HG03139 (cell line): ENCODE data around the gene RMC1.
"Not testable (repeated sequence)": the region's sequence is repeated elsewhere in the genome, so short reads cannot be mapped to it uniquely, and the experiment has no call there.

Experiments used
- ATAC-seq: cut with Tn5 transposase; IDR thresholded peaks from one replicate; pipeline ENCODE4 v1.9.1; 2021; ENCODE audit not compliant: unreplicated experiment

RMC1 gene

GRCh38 chr18:23556145-23556780 lies 53.0 kb downstream of the RMC1 start:
- ATAC-seq: no peak

GRCh38 chr18:23557511-23557910 lies 54.2 kb downstream of the RMC1 start:
- not testable (repeated sequence) for ATAC-seq

GRCh38 chr18:23560186-23560585 lies 56.9 kb downstream of the RMC1 start:
- ATAC-seq: no peak

GRCh38 chr18:23563377-23564043 lies 60.2 kb downstream of the RMC1 start:
- ATAC-seq: no peak

- ATAC-seq: no peak
Measured at GRCh38 chr18:23565916-23566547, 62.7 kb downstream of the RMC1 start.

DNA sequence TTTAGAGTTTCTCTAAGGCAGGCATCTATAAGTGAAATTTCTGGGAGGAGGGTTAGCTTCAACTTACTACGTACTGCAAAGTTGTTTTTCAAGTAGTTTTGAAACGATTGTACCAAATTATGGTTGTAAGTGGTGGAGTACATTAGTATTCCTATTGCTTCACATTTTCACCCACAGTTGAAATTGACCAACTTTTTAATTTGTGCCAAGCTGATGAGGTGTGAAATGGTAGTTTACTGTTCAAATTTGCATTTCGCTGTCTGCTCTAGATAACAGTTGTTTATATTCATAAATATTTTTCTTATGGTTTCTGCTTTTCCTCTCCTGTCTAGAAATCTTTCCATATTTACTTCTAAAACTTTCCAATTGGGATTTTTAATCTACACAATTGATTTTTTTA lies 64.4 kb downstream of the RMC1 start:
- no peak for ATAC-seq

DNA sequence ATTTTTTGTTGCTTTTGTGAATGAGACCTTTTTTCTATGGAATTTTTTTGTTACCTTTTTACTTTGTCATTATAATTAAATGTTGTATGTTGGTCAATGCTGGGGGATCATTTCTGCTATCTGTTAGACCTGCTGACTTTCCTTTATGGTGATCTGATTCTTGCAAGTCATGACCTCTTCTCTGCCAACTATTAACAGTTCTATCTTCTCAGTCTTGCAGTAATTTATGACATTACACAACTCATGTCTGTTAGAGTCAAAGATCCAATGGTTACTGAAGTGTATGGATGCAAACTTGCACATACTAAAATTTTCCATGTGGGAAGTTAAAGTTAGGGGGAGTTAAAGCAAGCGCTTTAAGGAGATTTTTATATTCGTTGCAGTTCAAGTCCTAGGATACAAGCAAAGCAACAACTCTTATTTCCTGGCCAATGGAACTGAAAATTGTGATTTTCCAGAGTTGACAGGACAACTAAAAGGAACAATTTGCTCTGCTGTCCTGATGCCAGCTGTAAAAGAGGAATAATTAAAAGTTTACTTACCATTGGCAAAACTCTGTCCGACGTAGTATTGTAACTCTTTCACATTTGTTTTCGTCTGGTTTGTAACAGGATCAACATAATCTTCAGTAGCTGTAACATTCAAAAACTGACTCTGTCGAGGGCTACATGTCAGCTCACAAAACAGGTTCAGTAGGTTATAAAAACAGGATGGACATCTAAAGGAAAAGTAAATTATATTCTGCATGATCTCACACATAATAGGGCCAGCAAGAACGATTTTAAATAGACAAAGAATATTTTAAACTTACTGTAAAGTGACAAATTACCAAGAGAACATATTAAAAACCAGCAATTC lies 65.2 kb downstream of the RMC1 start:
- ATAC-seq: no peak

- ATAC-seq: no peak
Measured at GRCh38 chr18:23569299-23570063, 66.2 kb downstream of the RMC1 start.

DNA sequence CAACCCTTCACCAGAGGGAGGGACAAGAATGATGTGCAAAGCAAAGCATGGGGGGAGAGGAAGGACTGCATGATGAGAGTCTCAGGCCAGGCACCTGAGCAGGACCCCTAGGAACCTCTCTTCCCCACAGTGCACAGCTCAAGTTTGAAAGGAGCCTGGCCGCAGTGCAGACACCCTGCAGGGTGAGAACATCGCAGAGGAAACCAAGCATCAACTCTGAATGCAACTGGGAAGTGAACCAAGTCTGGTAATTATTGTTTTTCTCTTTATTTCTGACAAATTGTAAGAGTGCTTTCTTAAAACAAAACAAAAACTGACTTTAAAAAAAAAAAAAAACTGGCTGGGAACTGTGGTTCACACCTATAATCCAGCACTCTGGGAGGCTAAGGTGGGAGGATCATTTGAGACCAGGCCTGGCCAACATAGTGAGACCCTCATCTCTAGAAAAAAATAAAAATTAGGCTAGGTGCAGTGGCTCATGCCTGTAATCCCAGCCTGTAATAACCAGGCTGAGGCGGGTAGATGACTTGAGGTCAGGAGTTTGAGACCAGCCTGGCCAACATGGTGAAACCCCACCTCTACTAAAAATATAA lies 67.7 kb downstream of the RMC1 start:
- ATAC-seq: no peak

- ATAC-seq: no peak
Measured at GRCh38 chr18:23572012-23572411, 68.7 kb downstream of the RMC1 start.

- no peak for ATAC-seq
Measured at GRCh38 chr18:23572570-23572969, 69.3 kb downstream of the RMC1 start.

DNA sequence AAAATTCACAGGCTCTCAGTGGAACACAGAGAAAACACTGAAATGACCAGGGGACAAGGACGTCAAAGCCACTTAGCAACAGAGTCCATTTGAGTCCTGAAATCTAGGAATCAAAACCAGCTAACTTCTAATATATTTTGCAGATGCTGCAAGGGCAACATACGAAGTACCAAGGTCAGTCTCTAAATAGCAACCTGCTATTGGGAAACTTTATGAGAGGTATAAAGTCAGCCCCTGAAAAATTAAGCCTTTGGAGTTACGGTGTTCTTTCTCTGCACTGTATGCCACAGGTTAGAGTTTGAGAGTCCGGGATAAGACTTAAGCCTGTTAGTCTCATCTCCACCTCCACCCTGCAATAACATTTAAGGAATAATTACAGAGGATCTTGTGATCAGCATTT lies 69.7 kb downstream of the RMC1 start:
- ATAC-seq: no peak

GRCh38 chr18:23573626-23574431 lies 70.5 kb downstream of the RMC1 start:
- no peak for ATAC-seq

- no peak for ATAC-seq
Measured at GRCh38 chr18:23574611-23575308, 71.4 kb downstream of the RMC1 start.

GRCh38 chr18:23575309-23575651 lies 72.0 kb downstream of the RMC1 start:
- no peak for ATAC-seq

GRCh38 chr18:23577521-23577920 lies 74.2 kb downstream of the RMC1 start:
- not testable (repeated sequence) for ATAC-seq

DNA sequence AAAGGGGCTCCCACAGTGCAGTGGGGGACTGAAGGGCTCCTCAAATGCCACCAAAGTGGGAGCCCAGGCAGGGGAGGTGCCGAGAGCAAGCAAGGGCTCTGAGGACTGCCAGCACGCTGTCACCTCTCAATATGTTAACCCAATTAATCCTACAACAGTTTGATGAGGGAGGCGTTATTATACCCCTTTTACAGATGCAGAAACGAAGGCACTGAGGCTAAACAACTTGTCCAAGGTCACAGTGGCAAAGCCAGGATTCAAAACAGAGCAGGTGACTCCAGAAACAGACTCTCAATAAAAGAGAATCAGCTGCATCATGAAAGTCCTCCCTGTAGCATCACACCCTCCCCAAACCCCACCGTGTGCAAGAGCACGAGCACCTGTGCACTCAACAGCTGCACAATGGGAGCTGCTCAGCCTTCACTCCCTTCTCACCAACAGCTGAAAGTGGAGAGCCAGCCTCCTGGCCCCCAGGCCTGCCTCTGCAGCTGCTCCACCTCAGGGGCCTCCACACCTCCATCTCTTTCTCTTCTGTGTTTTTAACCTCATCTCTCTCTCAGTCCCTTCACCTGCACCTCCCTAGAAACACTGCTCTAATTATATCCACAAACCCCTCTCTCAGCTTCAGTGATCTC lies 74.9 kb downstream of the RMC1 start:
- ATAC-seq: no peak

DNA sequence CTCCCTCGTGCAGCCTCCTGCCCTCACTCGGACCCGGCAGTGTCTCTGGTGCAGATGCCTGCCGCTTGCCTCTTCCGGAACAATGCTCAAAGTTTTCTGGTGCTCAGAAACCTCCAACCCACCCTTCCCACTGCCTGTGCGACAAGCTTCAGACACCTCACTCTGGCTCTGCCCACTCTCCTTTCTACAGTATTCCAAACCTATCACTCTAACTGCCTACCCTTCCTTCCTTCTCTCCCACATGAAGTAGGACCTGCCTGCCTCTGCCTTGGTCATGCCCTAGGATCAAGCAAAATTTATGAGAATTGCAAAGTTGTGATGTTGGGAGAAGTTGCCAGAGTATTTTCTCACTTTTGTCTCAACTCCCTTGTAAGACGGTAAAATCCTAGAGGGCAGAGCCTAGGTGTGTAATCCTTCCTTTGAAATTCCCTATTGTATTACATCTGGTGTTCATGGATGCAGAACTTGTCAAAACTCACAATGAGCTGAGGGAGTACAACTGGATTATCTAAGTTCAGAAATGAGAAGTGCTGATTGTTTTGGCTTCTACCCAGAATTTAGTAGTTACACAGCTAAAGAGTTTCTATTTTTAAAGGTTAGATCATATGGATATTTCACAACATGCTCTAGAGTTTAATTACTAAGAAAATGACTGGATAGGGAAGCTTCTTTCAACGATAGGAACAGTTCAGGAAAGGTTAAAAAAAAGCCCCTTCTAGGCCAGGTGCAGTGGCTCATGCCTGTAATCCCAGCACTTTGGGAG lies 75.8 kb downstream of the RMC1 start:
- no peak for ATAC-seq
